A549 (cell line): ENCODE measurements around the gene GATC. TPM values are rescaled to one million over a fixed set of nuclear protein-coding genes. Genes with fewer than 3 reads are reported as not detected.

Source experiments
- ATAC-seq, 2 experiments: fragments of 200-7000 bp in 1 of 2; fragments of >200 bp in 1 of 2; cut with Nextera tagmentation in 1 of 2; cut with Tn5 transposase in 1 of 2; 3 replicates each; pipeline versions ENCODE4 v1.8.0 to v1.9.1; 2018 to 2020; ENCODE audit warnings: mild to moderate bottlenecking in 1 of 2, moderate library complexity in 1 of 2
- CTCF ChIA-PET: fragments of 300-600 bp; sonication (Branson Sonifier 250); formaldehyde crosslinking; extraction: SDS; loops from one replicate; lab custom pipeline; 2021; ENCODE audit warnings: antibody characterized with exemption, inconsistent platforms; lab: Yijun Ruan, JAX
- POLR2A ChIA-PET: fragments of 350-600 bp; formaldehyde crosslinking; extraction: SDS; loops from one replicate; lab custom pipeline; 2021; ENCODE audit warnings: antibody characterized with exemption, inconsistent platforms; lab: Yijun Ruan, JAX
- DNase-seq, 2 experiments: peaks; one replicate each; pipeline versions ENCODE4 v3.0.0 to v3.0.0-alpha.2; 2011 to 2016; ENCODE audit warnings: low read depth in 1 of 2, low spot score in 1 of 2
- FAIRE-seq: peaks from 2 replicates; lab custom pipeline; 2011; peaks lifted over from hg19 to GRCh38; lab: Jason Lieb, UNC
- H3K27ac ChIP-seq, 2 experiments: fragments of >200 bp; sonication (Bioruptor Twin); formaldehyde crosslinking; 3 replicates each; pipeline ENCODE4 v1.5.1; 2016 to 2017
- H3K4me1 ChIP-seq: fragments of >200 bp; sonication (Bioruptor Twin); formaldehyde crosslinking; 3 replicates; pipeline ENCODE4 v1.6.1; 2016
- H3K4me2 ChIP-seq: fragments of >200 bp; sonication (Bioruptor Twin); formaldehyde crosslinking; 3 replicates; pipeline ENCODE4 v1.6.1; 2016
- H3K4me3 ChIP-seq: fragments of >200 bp; sonication (Bioruptor Twin); formaldehyde crosslinking; 3 replicates; pipeline ENCODE4 v1.5.1; 2016
- H3K9me3 ChIP-seq: fragments of >200 bp; sonication (Bioruptor Twin); formaldehyde crosslinking; 3 replicates; pipeline ENCODE4 v1.6.1; 2016
- BHLHE40 ChIP-seq: IDR thresholded peaks from 2 replicates; pipeline ENCODE4 v1.6.1; 2012; ENCODE audit warnings: low read depth, low read length, inconsistent platforms
- CBX2 ChIP-seq: fragments of 200-600 bp; sonication (generic); IDR thresholded peaks from 2 replicates; pipeline ENCODE4 v1.6.1; 2016; ENCODE audit warnings: low read depth, mild to moderate bottlenecking, borderline replicate concordance
- CEBPB ChIP-seq, 2 experiments: fragments of >200 bp in 1 of 2; sonication (Bioruptor Twin) in 1 of 2; formaldehyde crosslinking in 1 of 2; IDR thresholded peaks; 2 replicates each; pipeline ENCODE4 v1.6.1; 2012 to 2016
- CHD2 ChIP-seq: fragments of 150-350 bp; IDR thresholded peaks from 2 replicates; pipeline ENCODE4 v1.6.1; 2014; ENCODE audit warnings: low read length; ENCODE audit not compliant: partially characterized antibody
- CHD4 ChIP-seq: fragments of 200-600 bp; sonication (generic); IDR thresholded peaks from 2 replicates; pipeline ENCODE4 v1.6.1; 2016; ENCODE audit warnings: antibody characterized with exemption, mild to moderate bottlenecking, borderline replicate concordance
- EHF ChIP-seq: fragments of 250-450 bp; sonication (Bioruptor Pico); IDR thresholded peaks from 2 replicates; pipeline ENCODE4 v1.5.0; 2020; ENCODE audit warnings: mild to moderate bottlenecking
- ESRRA ChIP-seq: fragments of 150-350 bp; IDR thresholded peaks from 2 replicates; pipeline ENCODE4 v1.6.1; 2014; ENCODE audit warnings: mild to moderate bottlenecking, low read length, borderline replicate concordance
- FOSB ChIP-seq: fragments of 250-450 bp; sonication (Bioruptor Pico); IDR thresholded peaks from 2 replicates; pipeline ENCODE4 v1.5.0; 2020; ENCODE audit warnings: mild to moderate bottlenecking, moderate library complexity
- GATA3 ChIP-seq: IDR thresholded peaks from 2 replicates; pipeline ENCODE4 v1.6.1; 2012; ENCODE audit warnings: borderline replicate concordance
- HDAC2 ChIP-seq: fragments of 200-600 bp; sonication (generic); IDR thresholded peaks from 2 replicates; pipeline ENCODE4 v1.6.1; 2016
- HOXA7 ChIP-seq: fragments of 250-450 bp; sonication (Bioruptor Pico); IDR thresholded peaks from 2 replicates; pipeline ENCODE4 v1.5.0; 2020; ENCODE audit warnings: mild to moderate bottlenecking, moderate library complexity
- JUN ChIP-seq, 2 experiments: fragments of >200 bp; sonication (Bioruptor Twin); formaldehyde crosslinking; IDR thresholded peaks; 2 replicates in 1 of 2; 3 replicates in 1 of 2; pipeline ENCODE4 v1.6.1; 2016 to 2017
- MYC ChIP-seq: IDR thresholded peaks from 2 replicates; pipeline ENCODE4 v1.6.1; 2012; ENCODE audit warnings: mild to moderate bottlenecking, inconsistent platforms, low read length, improper control_type of control experiment, borderline replicate concordance
- NPAS2 ChIP-seq: fragments of 250-450 bp; sonication (Bioruptor Pico); IDR thresholded peaks from 2 replicates; pipeline ENCODE4 v1.8.0; 2022; ENCODE audit warnings: mild to moderate bottlenecking, moderate library complexity, borderline replicate concordance
- PHF8 ChIP-seq: fragments of 200-600 bp; sonication (generic); IDR thresholded peaks from 2 replicates; pipeline ENCODE4 v1.6.1; 2016; ENCODE audit warnings: low read depth, mild to moderate bottlenecking, antibody characterized with exemption, moderate library complexity, borderline replicate concordance
- POLR2A ChIP-seq: IDR thresholded peaks from 2 replicates; pipeline ENCODE4 v1.6.1; 2012; ENCODE audit warnings: mild to moderate bottlenecking, low read length
- RCOR1 ChIP-seq: fragments of 150-350 bp; IDR thresholded peaks from 2 replicates; pipeline ENCODE4 v1.6.1; 2014; ENCODE audit warnings: antibody characterized with exemption, low read length, low read depth
- RNF2 ChIP-seq: fragments of 200-600 bp; sonication (generic); IDR thresholded peaks from 2 replicates; pipeline ENCODE4 v1.6.1; 2016; ENCODE audit warnings: low read depth, mild to moderate bottlenecking, antibody characterized with exemption, moderate library complexity, borderline replicate concordance
- SMC3 ChIP-seq: fragments of >200 bp; sonication (Bioruptor Twin); formaldehyde crosslinking; IDR thresholded peaks from 3 replicates; pipeline ENCODE4 v1.6.1; 2018; ENCODE audit warnings: inconsistent platforms
- ZNF302 ChIP-seq: fragments of 250-450 bp; sonication (Bioruptor Pico); IDR thresholded peaks from 2 replicates; pipeline ENCODE4 v1.9.0; 2021; ENCODE audit warnings: inconsistent platforms, mild to moderate bottlenecking, moderate library complexity
- WGBS: methylation state at CpG from one replicate; pipeline ENCODE4 v1.1.6; 2017; ENCODE audit errors: missing lambda C conversion rate; 5-methylcytosine and 5-hydroxymethylcytosine counted together
- polyA plus RNA-seq, 4 experiments: library from polyadenylated mRNA; depleted of rRNA in 3 of 4; stranded (reverse); fragments of >200 nt; fragmentation: RNase III in 1 of 4; extraction: RNeasy Plus Mini Kit Qiagen cat#74134 plus additional on column Dnase treatment in 1 of 4; gene quantifications; 2 replicates in 3 of 4; 3 replicates in 1 of 4; pipeline ENCODE4 v1.2.3, GENCODE V29; 2011 to 2017
- TF ChIP-seq, protein P1 (sequence below): IDR thresholded peaks from 2 replicates; pipeline ENCODE4 v1.6.1; 2012
- TF ChIP-seq, protein P2 (sequence below): fragments of 150-350 bp; IDR thresholded peaks from 2 replicates; pipeline ENCODE4 v1.6.1; 2014; ENCODE audit warnings: low read depth, mild to moderate bottlenecking, low read length
- TF ChIP-seq, protein P3 (sequence below): fragments of 250-450 bp; sonication (Bioruptor Pico); IDR thresholded peaks from 2 replicates; pipeline ENCODE4 v1.5.0; 2020; ENCODE audit warnings: low read depth, mild to moderate bottlenecking, moderate library complexity
- TF ChIP-seq, protein P4 (sequence below): fragments of >200 bp; sonication (Bioruptor Twin); formaldehyde crosslinking; IDR thresholded peaks from 3 replicates; pipeline ENCODE4 v1.6.1; 2016

GATC gene
- polyA plus RNA-seq, 2 of the 4 experiments (the other 2 are of a cell fraction): 22.5 to 40.6 TPM

DNA sequence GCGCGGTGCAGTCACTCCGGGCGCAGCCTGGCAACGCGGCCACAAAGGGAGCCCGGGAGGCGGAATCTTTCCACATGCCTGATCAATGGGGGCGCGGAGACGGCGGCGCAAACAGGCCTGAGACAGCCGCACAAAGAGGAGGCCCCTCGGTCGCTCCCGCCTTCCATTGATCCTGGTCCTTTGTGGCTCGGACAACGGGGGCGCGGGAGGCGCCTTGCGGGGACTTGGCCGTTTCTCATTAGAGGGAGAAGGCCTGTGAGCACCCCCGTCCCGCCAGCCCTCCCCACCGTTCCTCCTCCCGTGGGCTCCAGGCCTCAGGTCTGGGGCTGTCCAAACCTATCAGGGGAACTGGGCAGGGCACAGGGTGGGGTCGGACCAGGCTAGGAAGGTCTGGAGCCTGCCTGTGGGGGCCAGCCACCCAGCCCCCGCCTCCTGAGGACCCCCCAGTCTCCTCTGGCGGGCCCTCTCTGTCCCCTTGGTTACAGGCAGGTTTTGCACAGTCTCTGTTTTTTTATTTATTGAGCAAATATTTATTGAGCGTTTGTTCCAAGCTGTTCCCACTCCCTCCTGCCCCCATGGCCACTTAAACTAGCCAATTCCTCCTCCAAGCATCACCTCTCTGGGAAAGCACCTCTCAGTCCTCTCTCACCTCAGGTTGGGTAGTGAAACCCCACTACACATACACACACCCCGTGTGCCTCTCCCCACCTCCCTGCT lies 48.3 kb upstream of the GATC start:
- H3K4me2 ChIP-seq: no peak overlapping the region
- TF ChIP-seq HOXA7 (no peak), RCOR1 (no peak), SMC3 (no peak), NPAS2 (CRISPR knock-in tag) (no peak), CHD2 (no peak)
- TF ChIP-seq, protein P1, sequence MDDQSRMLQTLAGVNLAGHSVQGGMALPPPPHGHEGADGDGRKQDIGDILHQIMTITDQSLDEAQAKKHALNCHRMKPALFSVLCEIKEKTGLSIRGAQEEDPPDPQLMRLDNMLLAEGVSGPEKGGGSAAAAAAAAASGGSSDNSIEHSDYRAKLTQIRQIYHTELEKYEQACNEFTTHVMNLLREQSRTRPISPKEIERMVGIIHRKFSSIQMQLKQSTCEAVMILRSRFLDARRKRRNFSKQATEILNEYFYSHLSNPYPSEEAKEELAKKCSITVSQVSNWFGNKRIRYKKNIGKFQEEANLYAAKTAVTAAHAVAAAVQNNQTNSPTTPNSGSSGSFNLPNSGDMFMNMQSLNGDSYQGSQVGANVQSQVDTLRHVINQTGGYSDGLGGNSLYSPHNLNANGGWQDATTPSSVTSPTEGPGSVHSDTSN: no peak
- H3K27ac ChIP-seq: no peak overlapping the region
- DNase-seq (no peak), FAIRE-seq (no peak), ATAC-seq (peak in 1 of 2 experiments; percentile 25; a peak in 2 of 6 replicates)
- POLR2A ChIA-PET: interaction anchor here (0.5 kb wide), 1 partner anchor 28 kb away, joined by 3 read pairs; no protein-coding TSS in a partner anchor
- no peaks in the 10 kb centered on the region for H3K9me3 ChIP-seq
- no peaks in the 10 kb centered on the region for H3K4me1 ChIP-seq
- no peak overlapping the region for H3K4me3 ChIP-seq
- CTCF ChIA-PET: interaction anchor here (2.3 kb wide), 1 partner anchor 10 kb away, joined by 6 read pairs; no protein-coding TSS in a partner anchor
- 73% methylated on average over 32 of the region's 33 CpGs for WGBS

DNA sequence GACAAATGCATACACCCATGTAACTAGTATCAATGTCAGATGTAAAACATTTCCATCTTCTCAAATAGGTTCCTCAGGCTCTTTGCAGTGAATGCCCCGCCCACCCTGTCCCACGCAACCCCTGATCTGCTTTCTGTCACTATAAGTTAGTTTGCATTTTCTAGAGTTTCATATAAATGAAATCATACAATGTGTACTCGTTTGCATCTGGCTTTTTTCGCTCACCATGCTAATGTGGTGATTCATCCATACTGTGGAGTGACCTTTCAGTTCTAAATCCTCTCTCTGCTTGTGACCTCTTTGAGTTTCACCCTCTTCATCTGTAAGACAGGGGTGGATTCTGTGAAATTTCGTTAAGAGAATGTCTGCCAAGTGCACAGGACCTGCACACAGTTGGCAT lies 46.7 kb upstream of the GATC start:
- FAIRE-seq (no peak), DNase-seq (no peak), ATAC-seq (no peak)
- H3K4me3 ChIP-seq: no peak overlapping the region
- ChIA-PET CTCF (interaction anchor here (1.0 to 2.3 kb wide), 4 partner anchors 9 to 75 kb away, joined by 3 to 6 read pairs (median 4); no protein-coding TSS in a partner anchor), POLR2A (no interaction called here)
- H3K27ac ChIP-seq: no peak overlapping the region
- H3K4me1 ChIP-seq: no peaks in the 10 kb centered on the region
- H3K9me3 ChIP-seq: no peaks in the 10 kb centered on the region
- no peak overlapping the region for H3K4me2 ChIP-seq
- 54% methylated on average over 5 of the region's 5 CpGs for WGBS
- TF ChIP-seq, protein P2, sequence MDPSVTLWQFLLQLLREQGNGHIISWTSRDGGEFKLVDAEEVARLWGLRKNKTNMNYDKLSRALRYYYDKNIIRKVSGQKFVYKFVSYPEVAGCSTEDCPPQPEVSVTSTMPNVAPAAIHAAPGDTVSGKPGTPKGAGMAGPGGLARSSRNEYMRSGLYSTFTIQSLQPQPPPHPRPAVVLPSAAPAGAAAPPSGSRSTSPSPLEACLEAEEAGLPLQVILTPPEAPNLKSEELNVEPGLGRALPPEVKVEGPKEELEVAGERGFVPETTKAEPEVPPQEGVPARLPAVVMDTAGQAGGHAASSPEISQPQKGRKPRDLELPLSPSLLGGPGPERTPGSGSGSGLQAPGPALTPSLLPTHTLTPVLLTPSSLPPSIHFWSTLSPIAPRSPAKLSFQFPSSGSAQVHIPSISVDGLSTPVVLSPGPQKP: no peak
- no peak for TF ChIP-seq ZNF302 (CRISPR knock-in tag)
- no peak for TF ChIP-seq HDAC2
- TF ChIP-seq BHLHE40: no peak
- TF ChIP-seq JUN (IDR thresholded peaks at IDR 0.05): no peak
- TF ChIP-seq CEBPB (IDR thresholded peaks at IDR 0.05): no peak
- no peak for TF ChIP-seq PHF8
- no peak for TF ChIP-seq CBX2
- TF ChIP-seq, protein P3, sequence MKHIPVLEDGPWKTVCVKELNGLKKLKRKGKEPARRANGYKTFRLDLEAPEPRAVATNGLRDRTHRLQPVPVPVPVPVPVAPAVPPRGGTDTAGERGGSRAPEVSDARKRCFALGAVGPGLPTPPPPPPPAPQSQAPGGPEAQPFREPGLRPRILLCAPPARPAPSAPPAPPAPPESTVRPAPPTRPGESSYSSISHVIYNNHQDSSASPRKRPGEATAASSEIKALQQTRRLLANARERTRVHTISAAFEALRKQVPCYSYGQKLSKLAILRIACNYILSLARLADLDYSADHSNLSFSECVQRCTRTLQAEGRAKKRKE (CRISPR knock-in tag): no peak
- TF ChIP-seq POLR2A: no peak
- no peak for TF ChIP-seq MYC
- no peak for TF ChIP-seq RNF2
- TF ChIP-seq GATA3: no peak
- TF ChIP-seq FOSB (CRISPR knock-in tag): no peak
- TF ChIP-seq, all 56 proteins: peak for 0

DNA sequence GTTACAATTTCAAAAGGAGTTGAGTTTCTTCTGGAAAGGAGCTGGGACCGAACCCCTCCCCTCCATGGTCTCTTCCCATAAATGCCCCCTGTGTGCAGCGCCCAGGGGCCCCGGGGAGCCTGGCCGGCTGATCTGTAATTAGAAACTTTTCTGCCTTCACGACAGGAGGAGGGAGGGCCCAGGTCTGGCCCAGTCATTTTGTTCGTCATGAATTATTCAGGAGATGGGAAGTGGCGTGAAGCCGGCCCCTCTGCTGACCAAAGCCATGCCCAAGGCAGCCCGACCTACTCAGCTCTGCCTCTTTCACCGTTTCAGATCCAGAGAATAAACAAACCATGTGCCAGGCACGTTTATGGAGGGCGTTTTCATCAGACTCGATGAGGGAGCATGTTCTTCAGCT lies 44.0 kb upstream of the GATC start:
- Histone ChIP-seq H3K27ac (no peak overlapping the region), H3K4me1 (no peaks in the 10 kb centered on the region), H3K9me3 (no peaks in the 10 kb centered on the region), H3K4me3 (no peak overlapping the region), H3K4me2 (no peak overlapping the region)
- ATAC-seq: peak in 1 of 2 experiments; percentile 48; a peak in 3 of 6 replicates
- POLR2A ChIA-PET: no interaction called here
- DNase-seq: no peak
- FAIRE-seq: no peak
- CTCF ChIA-PET: interaction anchor here (1.8 kb wide), 1 partner anchor 28 kb away, joined by 5 read pairs; no protein-coding TSS in a partner anchor
- 48% methylated on average over 13 of the region's 13 CpGs for WGBS
- TF ChIP-seq ESRRA: no peak
- TF ChIP-seq CHD4: no peak
- TF ChIP-seq, protein P4, sequence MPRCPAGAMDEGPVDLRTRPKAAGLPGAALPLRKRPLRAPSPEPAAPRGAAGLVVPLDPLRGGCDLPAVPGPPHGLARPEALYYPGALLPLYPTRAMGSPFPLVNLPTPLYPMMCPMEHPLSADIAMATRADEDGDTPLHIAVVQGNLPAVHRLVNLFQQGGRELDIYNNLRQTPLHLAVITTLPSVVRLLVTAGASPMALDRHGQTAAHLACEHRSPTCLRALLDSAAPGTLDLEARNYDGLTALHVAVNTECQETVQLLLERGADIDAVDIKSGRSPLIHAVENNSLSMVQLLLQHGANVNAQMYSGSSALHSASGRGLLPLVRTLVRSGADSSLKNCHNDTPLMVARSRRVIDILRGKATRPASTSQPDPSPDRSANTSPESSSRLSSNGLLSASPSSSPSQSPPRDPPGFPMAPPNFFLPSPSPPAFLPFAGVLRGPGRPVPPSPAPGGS: no peak
- TF ChIP-seq EHF: no peak
- TF ChIP-seq, all 56 proteins: peak for 0
